Natural killer cell (primary cell): ENCODE data around the gene PCDHGA5. TPM values are rescaled to one million over a fixed set of nuclear protein-coding genes. Genes with fewer than 3 reads are reported as not detected.
A peak's percentile ranks its signal among the peaks of the same experiment; 100 is the strongest.
"Not testable (repeated sequence)": the region's sequence is repeated elsewhere in the genome, so short reads cannot be mapped to it uniquely, and the experiment has no call there.

Experiments used
- ATAC-seq, 3 donors: fragments of 150-1000 bp in 2 of 3; fragments of 200-7000 bp in 1 of 3; cut with Tn5 transposase; 1 replicate in 1 of 3; 2 replicates in 2 of 3; pipeline ENCODE4 v1.10.0; 2021; ENCODE audit warnings: mild to moderate bottlenecking in 2 of 3, moderate library complexity in 2 of 3
- DNase-seq, 2 donors: peaks; one replicate each; pipeline versions ENCODE4 v3.0.0 to v3.0.0-alpha.2; 2013 to 2021; ENCODE audit warnings: mixed read lengths in 1 of 2
- H3K27ac ChIP-seq: one replicate; pipeline ENCODE4 v1.5.1; 2013; ENCODE audit warnings: mild to moderate bottlenecking, low read length
- H3K27me3 ChIP-seq: one replicate; pipeline ENCODE4 v1.6.1; 2013; ENCODE audit warnings: low read length; ENCODE audit not compliant: control insufficient read depth, insufficient read depth
- H3K36me3 ChIP-seq: one replicate; pipeline ENCODE4 v1.6.1; 2013; ENCODE audit warnings: low read length; ENCODE audit not compliant: control insufficient read depth, insufficient read depth
- H3K4me1 ChIP-seq: one replicate; pipeline ENCODE4 v1.6.1; 2013; ENCODE audit warnings: low read length; ENCODE audit not compliant: control insufficient read depth, insufficient read depth
- H3K4me3 ChIP-seq: one replicate; pipeline ENCODE4 v1.5.1; 2013; ENCODE audit warnings: low read length
- H3K9me3 ChIP-seq: one replicate; pipeline ENCODE4 v1.6.1; 2013; ENCODE audit warnings: low read length; ENCODE audit not compliant: control insufficient read depth, insufficient read depth
- H3K27ac Mint-ChIP-seq, 2 donors: one replicate each; pipeline ENCODE4 v1.8.0; 2022; ENCODE audit warnings: mild to moderate bottlenecking in 2 of 2, mixed read lengths in 2 of 2, moderate library complexity in 1 of 2
- H3K27me3 Mint-ChIP-seq, 2 donors: one replicate each; pipeline ENCODE4 v1.8.0; 2022; ENCODE audit warnings: low read depth in 2 of 2, mixed read lengths in 2 of 2
- H3K36me3 Mint-ChIP-seq: one replicate; pipeline ENCODE4 v1.8.0; 2022; ENCODE audit warnings: mixed read lengths
- H3K4me1 Mint-ChIP-seq, 2 donors: one replicate each; pipeline ENCODE4 v1.8.0; 2022; ENCODE audit warnings: mixed read lengths in 2 of 2
- H3K4me3 Mint-ChIP-seq: one replicate; pipeline ENCODE4 v1.8.0; 2022; ENCODE audit warnings: mild to moderate bottlenecking, moderate library complexity, mixed read lengths
- H3K9me3 Mint-ChIP-seq, 2 donors: one replicate each; pipeline ENCODE4 v1.8.0; 2022; ENCODE audit warnings: mixed read lengths in 2 of 2
- WGBS: methylation state at CpG from one replicate; pipeline ENCODE4 v1.1.7; 2013; ENCODE audit warnings: missing lambda C conversion rate; ENCODE audit not compliant: insufficient coverage; 5-methylcytosine and 5-hydroxymethylcytosine counted together
- intact Hi-C: fragments of 100-400 bp; cut with micrococcal nuclease; formaldehyde crosslinking; loops from one replicate; pipeline ENCODE4 v1.14.2; 2022
- total RNA-seq, 4 donors: library from RNA; stranded (reverse); fragments of 120-200 nt in 1 of 4; gene quantifications; one replicate each; pipeline versions ENCODE4 v1.2.3 to v1.2.4, GENCODE V29; 2013 to 2022
- TF ChIP-seq, protein P1 (sequence below): fragments of 200-600 bp; IDR thresholded peaks from one replicate; pipeline ENCODE4 v1.8.0; 2022; ENCODE audit warnings: antibody characterized with exemption

PCDHGA5 gene
- total RNA-seq, 3 donors from 2014 or later (not counting 1 experiment from before 2014, with no cell fraction given), result 0.12 to 0.30 (median 0.20) TPM

DNA sequence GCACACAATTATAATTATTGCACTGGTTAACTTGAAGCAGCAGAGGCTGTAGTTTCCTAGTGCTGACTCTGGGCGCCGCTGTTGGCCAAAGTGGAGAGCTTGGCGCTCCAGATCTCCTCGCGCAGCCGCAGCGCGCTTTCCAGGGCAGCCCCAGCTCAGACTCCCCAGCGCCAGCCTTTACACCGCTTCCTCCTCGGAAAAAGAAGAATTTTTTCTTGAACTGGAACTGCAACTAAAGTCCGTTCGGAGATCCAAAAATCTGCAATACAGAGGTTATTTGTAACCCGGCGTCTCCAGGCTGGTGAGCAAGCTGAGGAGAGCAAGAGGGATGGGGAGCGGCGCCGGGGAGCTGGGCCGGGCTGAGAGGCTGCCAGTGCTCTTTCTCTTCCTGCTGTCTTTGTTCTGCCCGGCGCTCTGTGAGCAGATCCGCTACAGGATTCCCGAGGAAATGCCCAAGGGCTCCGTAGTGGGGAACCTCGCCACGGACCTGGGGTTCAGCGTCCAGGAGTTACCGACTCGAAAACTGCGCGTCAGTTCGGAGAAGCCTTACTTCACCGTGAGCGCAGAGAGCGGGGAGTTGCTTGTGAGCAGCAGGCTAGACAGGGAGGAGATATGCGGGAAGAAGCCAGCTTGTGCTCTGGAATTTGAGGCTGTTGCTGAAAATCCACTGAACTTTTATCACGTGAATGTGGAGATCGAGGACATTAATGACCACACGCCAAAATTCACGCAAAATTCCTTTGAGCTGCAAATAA, 23.8 kb downstream of the PCDHGA5 start, which contains the start of gene PCDHGB4:
Gene PCDHGB4 (plus strand): TSS at position 142 of the 755 bp plus-strand sequence. CDS start 187 bp downstream, at position 329.
- DNase-seq, result peak in 1 of 2 donors; percentile 10

DNA sequence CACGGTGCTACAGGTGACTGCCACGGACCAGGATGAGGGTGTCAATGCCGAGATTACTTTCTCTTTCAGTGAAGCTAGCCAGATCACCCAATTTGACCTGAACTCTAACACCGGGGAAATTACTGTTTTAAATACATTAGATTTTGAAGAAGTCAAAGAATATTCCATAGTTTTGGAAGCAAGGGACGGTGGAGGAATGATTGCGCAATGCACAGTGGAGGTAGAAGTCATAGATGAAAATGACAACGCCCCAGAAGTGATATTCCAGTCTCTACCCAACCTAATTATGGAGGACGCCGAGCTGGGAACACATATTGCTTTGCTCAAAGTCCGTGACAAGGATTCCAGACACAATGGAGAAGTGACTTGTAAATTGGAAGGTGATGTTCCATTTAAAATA, 24.7 kb downstream of the PCDHGA5 start:
- Mint-ChIP-seq H3K36me3 (peaks cover 7% of the 10 kb centered on the region), H3K4me3 (no peak overlapping the region), H3K4me1 (no peaks in the 10 kb centered on the region), H3K9me3 (peaks cover 0 to 5% of the 10 kb centered on the region in 2 donors), H3K27ac (no peak overlapping the region), H3K27me3 (peaks cover 64 to 75% of the 10 kb centered on the region in 2 donors)
- no peak overlapping the region for H3K4me3 ChIP-seq
- H3K27ac ChIP-seq, result no peak overlapping the region
- peaks cover 56% of the 10 kb centered on the region for H3K27me3 ChIP-seq
- no peaks in the 10 kb centered on the region for H3K4me1 ChIP-seq
- H3K36me3 ChIP-seq, result no peaks in the 10 kb centered on the region
- DNase-seq (no peak), ATAC-seq (no peak)
- WGBS, result 66% methylated on average over 7 of the region's 10 CpGs
- intact Hi-C loops, result loop anchor here (5.0 kb wide), 1 partner anchor 34 kb away; the partner anchor contains the start of gene PCDHGA11
- peaks cover 41% of the 10 kb centered on the region for H3K9me3 ChIP-seq
- TF ChIP-seq, protein P1, sequence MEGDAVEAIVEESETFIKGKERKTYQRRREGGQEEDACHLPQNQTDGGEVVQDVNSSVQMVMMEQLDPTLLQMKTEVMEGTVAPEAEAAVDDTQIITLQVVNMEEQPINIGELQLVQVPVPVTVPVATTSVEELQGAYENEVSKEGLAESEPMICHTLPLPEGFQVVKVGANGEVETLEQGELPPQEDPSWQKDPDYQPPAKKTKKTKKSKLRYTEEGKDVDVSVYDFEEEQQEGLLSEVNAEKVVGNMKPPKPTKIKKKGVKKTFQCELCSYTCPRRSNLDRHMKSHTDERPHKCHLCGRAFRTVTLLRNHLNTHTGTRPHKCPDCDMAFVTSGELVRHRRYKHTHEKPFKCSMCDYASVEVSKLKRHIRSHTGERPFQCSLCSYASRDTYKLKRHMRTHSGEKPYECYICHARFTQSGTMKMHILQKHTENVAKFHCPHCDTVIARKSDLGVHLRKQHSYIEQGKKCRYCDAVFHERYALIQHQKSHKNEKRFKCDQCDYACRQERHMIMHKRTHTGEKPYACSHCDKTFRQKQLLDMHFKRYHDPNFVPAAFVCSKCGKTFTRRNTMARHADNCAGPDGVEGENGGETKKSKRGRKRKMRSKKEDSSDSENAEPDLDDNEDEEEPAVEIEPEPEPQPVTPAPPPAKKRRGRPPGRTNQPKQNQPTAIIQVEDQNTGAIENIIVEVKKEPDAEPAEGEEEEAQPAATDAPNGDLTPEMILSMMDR, result no peak

More for the DNA sequence above, 23.8 kb downstream of the PCDHGA5 start, which contains the start of gene PCDHGB4:
- Histone ChIP-seq H3K9me3 (peaks cover 41% of the 10 kb centered on the region), H3K27me3 (peaks cover 60% of the 10 kb centered on the region)
- WGBS, result 16% methylated on average over 16 of the region's 40 CpGs
- H3K4me1 Mint-ChIP-seq, H3K4me3 ChIP-seq, H3K27ac ChIP-seq, H3K9me3 Mint-ChIP-seq, H3K36me3 Mint-ChIP-seq, H3K27ac Mint-ChIP-seq, H3K36me3 ChIP-seq, H3K4me1 ChIP-seq: not testable (repeated sequence)
- Mint-ChIP-seq H3K4me3 (peak within 1 kb of the TSS; percentile 78), H3K27me3 (peaks cover 66 to 75% of the 10 kb centered on the region in 2 donors)
- intact Hi-C loops, result loop anchor here (5.0 kb wide), 1 partner anchor 35 kb away; the partner anchor contains the start of gene PCDHGA11
- peak; percentile 81 to 89 (median 84) for ATAC-seq
- TF ChIP-seq, protein P1, result peak; percentile 15

DNA sequence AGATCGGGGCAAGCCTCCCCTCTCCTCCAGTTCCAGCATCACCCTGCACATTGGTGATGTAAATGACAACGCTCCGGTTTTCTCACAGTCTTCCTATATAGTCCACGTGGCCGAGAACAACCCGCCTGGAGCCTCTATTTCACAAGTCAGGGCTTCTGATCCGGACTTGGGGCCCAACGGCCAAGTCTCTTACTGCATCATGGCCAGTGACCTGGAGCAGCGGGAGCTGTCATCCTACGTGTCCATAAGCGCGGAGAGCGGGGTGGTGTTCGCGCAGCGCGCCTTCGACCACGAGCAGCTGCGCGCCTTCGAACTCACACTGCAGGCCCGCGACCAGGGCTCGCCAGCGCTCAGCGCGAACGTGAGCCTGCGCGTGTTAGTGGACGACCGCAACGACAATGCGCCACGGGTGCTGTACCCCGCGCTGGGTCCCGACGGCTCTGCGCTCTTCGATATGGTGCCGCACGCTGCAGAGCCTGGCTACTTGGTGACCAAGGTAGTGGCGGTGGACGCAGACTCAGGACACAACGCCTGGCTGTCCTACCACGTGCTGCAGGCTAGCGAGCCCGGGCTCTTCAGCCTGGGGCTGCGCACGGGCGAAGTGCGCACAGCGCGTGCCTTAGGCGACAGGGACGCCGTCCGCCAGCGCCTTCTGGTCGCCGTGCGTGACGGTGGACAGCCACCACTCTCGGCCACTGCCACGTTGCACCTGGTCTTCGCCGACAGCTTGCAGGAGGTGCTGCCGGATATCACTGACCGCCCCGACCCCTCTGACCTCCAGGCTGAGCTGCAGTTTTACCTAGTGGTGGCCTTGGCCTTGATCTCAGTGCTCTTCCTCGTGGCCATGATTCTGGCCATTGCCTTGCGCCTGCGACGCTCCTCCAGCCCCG, 25.4 kb downstream of the PCDHGA5 start:
- H3K9me3 ChIP-seq, result peaks cover 44% of the 10 kb centered on the region
- WGBS, result 50% methylated on average over 77 of the region's 77 CpGs
- no peak overlapping the region for H3K27ac Mint-ChIP-seq
- H3K27ac ChIP-seq, result no peak overlapping the region
- H3K36me3 Mint-ChIP-seq, result peaks cover 7% of the 10 kb centered on the region
- no peak overlapping the region for H3K4me3 ChIP-seq
- peaks cover 60% of the 10 kb centered on the region for H3K27me3 ChIP-seq
- H3K4me1 ChIP-seq, result no peaks in the 10 kb centered on the region
- ATAC-seq, result no peak
- no peaks in the 10 kb centered on the region for H3K36me3 ChIP-seq
- no peaks in the 10 kb centered on the region for H3K4me1 Mint-ChIP-seq
- no peak overlapping the region for H3K4me3 Mint-ChIP-seq
- no peak for DNase-seq
- H3K9me3 Mint-ChIP-seq, result peaks cover 0 to 8% of the 10 kb centered on the region in 2 donors
- peaks cover 64 to 81% of the 10 kb centered on the region in 2 donors for H3K27me3 Mint-ChIP-seq
- TF ChIP-seq, protein P1, result no peak
- intact Hi-C loops, result loop anchor here (5.0 kb wide), 1 partner anchor 33 kb away; the partner anchor contains the start of gene PCDHGA11
